ENCODE data around the gene SLC25A21.

The SLC25A21 gene

DNA sequence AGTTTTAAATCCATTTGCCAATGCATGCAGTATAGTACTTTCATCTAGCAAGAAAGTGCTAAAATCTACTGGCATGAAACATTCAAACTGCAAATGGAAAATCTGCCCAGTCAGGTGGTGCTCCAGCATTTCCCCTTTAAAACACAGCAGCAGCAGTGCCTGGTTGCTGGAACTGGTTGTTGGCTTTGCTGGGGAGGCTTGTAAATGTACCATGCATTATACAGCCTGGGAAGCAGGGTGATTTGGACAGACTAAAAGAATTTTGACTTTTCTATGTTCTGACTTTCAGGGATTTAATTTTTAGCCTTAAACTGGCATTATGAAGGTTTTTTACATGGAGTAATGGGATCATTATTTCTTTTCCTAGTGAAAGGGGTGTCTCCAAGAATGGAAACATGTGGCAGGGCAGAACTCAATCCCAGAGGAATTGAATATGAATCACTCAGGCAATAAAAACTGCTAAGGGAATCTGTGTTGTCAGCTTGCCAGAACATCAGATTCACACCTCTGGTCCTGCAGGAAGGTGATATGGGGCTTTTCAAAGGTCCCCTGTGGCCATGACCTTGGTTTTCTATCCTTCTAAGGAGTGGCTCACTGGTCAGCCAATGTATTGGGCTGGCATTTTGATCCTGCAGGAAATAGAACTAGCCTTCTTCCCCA lies 519.7 kb downstream of the SLC25A21 start:
- ChIA-PET POLR2A (no interaction called here), CTCF (interaction anchor here (0.8 to 9.7 kb wide), 3 partner anchors 497 to 582 kb away, joined by 3 to 168 read pairs (median 4); no protein-coding TSS in a partner anchor)
- H3K4me3 ChIP-seq (ENCODE audit: low read depth, low read length) = no peak overlapping the region
- no peak for DNase-seq (ENCODE audit: low read depth, low spot score)
- TF ChIP-seq, protein P1, sequence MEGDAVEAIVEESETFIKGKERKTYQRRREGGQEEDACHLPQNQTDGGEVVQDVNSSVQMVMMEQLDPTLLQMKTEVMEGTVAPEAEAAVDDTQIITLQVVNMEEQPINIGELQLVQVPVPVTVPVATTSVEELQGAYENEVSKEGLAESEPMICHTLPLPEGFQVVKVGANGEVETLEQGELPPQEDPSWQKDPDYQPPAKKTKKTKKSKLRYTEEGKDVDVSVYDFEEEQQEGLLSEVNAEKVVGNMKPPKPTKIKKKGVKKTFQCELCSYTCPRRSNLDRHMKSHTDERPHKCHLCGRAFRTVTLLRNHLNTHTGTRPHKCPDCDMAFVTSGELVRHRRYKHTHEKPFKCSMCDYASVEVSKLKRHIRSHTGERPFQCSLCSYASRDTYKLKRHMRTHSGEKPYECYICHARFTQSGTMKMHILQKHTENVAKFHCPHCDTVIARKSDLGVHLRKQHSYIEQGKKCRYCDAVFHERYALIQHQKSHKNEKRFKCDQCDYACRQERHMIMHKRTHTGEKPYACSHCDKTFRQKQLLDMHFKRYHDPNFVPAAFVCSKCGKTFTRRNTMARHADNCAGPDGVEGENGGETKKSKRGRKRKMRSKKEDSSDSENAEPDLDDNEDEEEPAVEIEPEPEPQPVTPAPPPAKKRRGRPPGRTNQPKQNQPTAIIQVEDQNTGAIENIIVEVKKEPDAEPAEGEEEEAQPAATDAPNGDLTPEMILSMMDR (IDR thresholded peaks at IDR 0.05; ENCODE audit: insufficient read depth, low read length, missing control alignments) = no peak

DNA sequence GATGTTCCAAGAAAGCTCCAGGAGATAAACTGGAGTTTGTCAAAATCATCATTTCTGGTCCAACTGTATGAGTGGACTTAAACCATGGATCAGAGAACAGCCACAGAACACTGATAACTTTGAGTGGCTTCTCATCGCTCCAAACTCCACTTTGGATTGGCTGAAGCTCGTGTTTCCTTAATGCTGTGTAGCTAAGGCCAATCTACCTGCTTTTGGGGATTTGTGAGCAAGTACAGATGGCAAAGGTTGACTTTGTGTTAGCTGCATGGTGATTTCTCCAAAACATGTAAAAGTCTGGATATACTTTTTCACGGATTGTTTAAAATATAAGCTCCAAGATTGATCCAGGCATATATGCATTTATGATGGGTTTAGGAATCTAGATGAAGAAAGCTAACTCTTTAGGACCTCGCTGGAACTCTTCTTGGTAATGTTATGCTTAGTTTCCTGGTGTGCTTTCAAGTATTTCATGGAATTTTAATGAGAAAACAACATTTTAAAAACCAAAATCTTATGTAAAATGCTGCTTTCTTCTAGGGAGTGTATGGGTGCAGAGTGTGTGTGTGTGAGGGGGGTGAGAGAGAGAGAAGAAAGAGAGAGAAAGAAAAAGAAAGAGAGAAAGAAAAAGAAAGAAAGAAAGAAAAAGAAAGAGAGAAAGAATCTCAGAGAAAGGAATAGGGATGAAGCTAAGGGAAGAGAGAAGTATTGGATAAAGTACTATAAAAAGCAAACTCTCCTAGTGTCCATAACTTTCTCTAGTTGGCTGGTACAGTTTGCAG lies 522.3 kb downstream of the SLC25A21 start:
- TF ChIP-seq, protein P1 (IDR thresholded peaks at IDR 0.05; ENCODE audit: insufficient read depth, low read length, missing control alignments) = no peak
- ChIA-PET CTCF (interaction anchor here (1.0 to 9.7 kb wide), 7 partner anchors 95 to 581 kb away, joined by 3 to 168 read pairs (median 7); no protein-coding TSS in a partner anchor), POLR2A (no interaction called here)
- no peak overlapping the region for H3K4me3 ChIP-seq (ENCODE audit: low read depth, low read length)
- DNase-seq (ENCODE audit: low read depth, low spot score) = no peak

DNA sequence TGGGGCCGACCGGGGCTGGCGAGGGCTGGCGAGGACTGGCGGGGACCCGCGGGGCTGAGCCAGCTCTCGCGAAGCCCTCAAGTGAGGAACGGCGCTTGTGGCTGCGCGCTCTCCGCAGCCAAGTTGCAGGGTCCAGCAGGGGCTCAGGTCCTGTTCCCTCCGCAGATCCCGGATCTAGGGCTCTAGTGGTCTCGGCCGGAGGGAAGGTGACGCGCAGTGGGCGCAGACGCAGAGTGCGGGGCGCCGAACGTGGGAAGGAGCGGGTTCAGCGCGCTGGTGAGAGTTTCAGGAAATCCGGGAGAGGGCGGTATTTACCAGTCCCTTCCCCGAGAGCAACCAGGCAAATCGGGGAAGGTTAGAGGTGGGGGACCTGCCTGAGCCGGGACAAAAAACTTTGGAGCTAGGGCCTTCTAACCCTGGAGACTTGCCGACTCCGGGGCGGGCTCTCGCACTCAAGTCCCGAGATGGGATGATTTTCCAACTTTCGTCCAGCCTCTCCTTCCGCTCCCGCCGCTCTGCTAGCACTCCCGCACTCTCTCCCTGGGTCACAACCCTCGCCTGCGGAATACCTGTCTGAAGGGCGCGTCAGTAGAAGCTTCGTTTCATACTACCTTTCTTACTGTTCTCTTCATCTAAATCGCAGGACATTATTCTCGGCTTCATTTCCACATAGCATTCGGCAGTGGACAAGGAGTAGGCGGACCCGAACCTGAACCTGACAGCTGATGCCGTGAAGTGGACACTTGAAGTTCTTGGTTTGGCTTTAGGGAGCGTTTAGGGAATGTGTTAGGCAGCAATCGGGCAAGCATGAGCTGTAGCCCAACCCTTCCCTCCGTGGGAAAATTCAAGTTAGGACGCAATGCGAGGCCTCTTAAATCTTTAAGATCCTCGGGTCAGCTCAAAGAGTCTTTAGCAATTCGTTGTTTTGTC lies 524.3 kb downstream of the SLC25A21 start:
- no peak for DNase-seq (ENCODE audit: low read depth, low spot score)
- POLR2A ChIA-PET = no interaction called here
- TF ChIP-seq, protein P1 (IDR thresholded peaks at IDR 0.05; ENCODE audit: insufficient read depth, low read length, missing control alignments) = peak; percentile 60
- peak overlapping the region; percentile 52 for H3K4me3 ChIP-seq (ENCODE audit: low read depth, low read length)
- CTCF ChIA-PET = interaction anchor here (0.8 to 9.7 kb wide), 33 partner anchors 8 to 661 kb away, joined by 3 to 168 read pairs (median 3); no protein-coding TSS in a partner anchor

DNA sequence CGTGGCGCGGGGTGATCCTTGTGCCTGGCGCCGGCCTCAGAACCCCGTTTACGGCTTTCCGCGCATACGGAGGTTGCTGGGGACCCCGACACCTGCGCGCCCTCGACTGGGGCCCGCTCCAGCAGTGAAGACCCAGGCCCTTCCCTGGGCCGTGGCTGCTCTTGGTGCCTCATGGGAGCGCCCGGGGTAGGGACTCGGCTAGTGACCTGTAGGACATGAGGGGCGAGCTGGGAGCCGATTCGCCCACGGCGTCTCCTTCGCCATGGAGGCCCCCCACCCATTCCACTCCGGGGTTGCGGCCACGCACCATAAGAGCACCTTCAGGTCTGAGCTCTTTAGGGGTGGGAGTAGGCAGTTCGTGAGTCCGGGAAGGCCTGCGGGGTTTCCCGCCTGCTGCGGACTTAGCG lies 525.0 kb downstream of the SLC25A21 start:
- no peak for DNase-seq (ENCODE audit: low read depth, low spot score)
- CTCF ChIA-PET = interaction anchor here (0.9 to 9.7 kb wide), 24 partner anchors 8 to 661 kb away, joined by 3 to 168 read pairs (median 4); no protein-coding TSS in a partner anchor
- TF ChIP-seq, protein P1 (IDR thresholded peaks at IDR 0.05; ENCODE audit: insufficient read depth, low read length, missing control alignments) = no peak
- POLR2A ChIA-PET = no interaction called here
- H3K4me3 ChIP-seq (ENCODE audit: low read depth, low read length) = peak overlapping the region; percentile 52

DNA sequence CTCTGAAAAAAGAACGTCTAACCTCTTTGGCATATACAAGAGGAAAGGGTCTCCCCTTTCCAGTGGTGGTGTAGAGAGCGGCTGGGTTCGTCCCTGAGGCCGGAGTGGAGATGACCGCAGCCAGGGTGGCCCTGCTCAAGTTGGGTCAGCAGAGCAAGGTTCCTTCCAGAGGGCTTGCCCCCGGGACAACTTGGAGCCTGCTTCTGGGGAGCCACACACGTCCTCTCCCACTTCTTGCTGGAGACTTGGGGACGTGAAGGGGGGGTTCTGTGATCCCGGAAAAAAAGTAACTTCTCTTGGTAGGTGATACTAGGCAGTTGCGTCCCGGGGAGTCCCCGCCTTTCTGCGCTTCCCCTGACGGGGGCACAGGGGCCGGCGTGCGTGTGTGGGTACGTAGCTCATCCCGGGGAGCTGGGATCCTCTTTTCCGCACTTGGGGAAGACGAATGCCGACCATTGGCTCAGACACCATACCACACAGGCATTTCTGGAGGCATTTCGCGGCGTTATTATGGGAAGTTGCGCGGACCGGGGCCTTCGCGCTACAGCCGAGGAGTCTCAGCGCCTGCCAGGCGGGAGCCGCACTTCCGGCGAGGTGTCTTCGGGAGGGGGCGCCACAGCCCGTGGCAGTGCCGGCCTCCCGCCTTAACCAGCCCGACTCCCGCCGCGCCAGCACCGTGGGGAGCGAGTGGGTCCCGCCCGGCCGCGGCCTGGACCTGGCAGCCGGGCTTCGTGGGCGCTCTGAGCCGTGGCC lies 525.6 kb downstream of the SLC25A21 start:
- TF ChIP-seq, protein P1 (IDR thresholded peaks at IDR 0.05; ENCODE audit: insufficient read depth, low read length, missing control alignments) = no peak
- POLR2A ChIA-PET = no interaction called here
- DNase-seq (ENCODE audit: low read depth, low spot score) = no peak
- peak overlapping the region; percentile 52 for H3K4me3 ChIP-seq (ENCODE audit: low read depth, low read length)
- CTCF ChIA-PET = interaction anchor here (0.9 to 9.7 kb wide), 19 partner anchors 7 to 660 kb away, joined by 3 to 168 read pairs (median 4); no protein-coding TSS in a partner anchor
